PC-9 (cell line): ENCODE results near the gene RTN4RL1. TPM values are rescaled to one million over a fixed set of nuclear protein-coding genes. Genes with fewer than 3 reads are reported as not detected.

Experiments used
- BruUV-seq: library from RNA; stranded (reverse); fragments of 400-500 nt; replicated peaks from 2 replicates; lab custom pipeline; 2021; lab: Mats Ljungman, UMichigan
- CTCF ChIA-PET: fragments of 300-600 bp; sonication (Branson Sonifier 250); formaldehyde crosslinking; loops from one replicate; lab custom pipeline; 2022; ENCODE audit warnings: antibody characterized with exemption; lab: Charles Lee
- POLR2A ChIA-PET: fragments of 300-600 bp; sonication (Branson Sonifier 250); formaldehyde crosslinking; loops from one replicate; lab custom pipeline; 2022; ENCODE audit warnings: antibody characterized with exemption; ENCODE audit not compliant: unreplicated experiment; lab: Charles Lee
- DNase-seq, 2 experiments: peaks; one replicate each; pipeline versions ENCODE4 v3.0.0 to v3.0.0-alpha.2; 2015 to 2022; ENCODE audit warnings: mixed read lengths in 1 of 2
- H2AFZ ChIP-seq: fragments of 200-600 bp; sonication (generic); 2 replicates; pipeline ENCODE4 v1.8.1; 2017; ENCODE audit warnings: antibody characterized with exemption
- H3F3A ChIP-seq: fragments of 200-600 bp; sonication (generic); 2 replicates; pipeline ENCODE4 v1.8.1; 2017; ENCODE audit warnings: antibody characterized with exemption, mild to moderate bottlenecking, low read depth; ENCODE audit not compliant: insufficient read depth
- H3K27ac ChIP-seq: fragments of 200-600 bp; sonication (generic); 2 replicates; pipeline ENCODE4 v1.6.1; 2016; ENCODE audit warnings: mixed run types
- H3K27me3 ChIP-seq: fragments of 200-600 bp; sonication (generic); 2 replicates; pipeline ENCODE4 v1.6.1; 2016; ENCODE audit warnings: low read depth, mixed run types; ENCODE audit not compliant: insufficient read depth
- H3K36me3 ChIP-seq: fragments of 200-600 bp; sonication (generic); 2 replicates; pipeline ENCODE4 v1.6.1; 2016; ENCODE audit warnings: low read depth, mixed run types
- H3K4me1 ChIP-seq: fragments of 200-600 bp; sonication (generic); replicated peaks from 2 replicates; pipeline ENCODE4 v1.6.1; 2016; ENCODE audit warnings: mixed run types; ENCODE audit not compliant: insufficient read depth
- H3K4me2 ChIP-seq: fragments of 200-600 bp; sonication (generic); 2 replicates; pipeline ENCODE4 v1.6.1; 2017; ENCODE audit warnings: mixed run types
- H3K4me3 ChIP-seq: fragments of 200-600 bp; sonication (generic); 2 replicates; pipeline ENCODE4 v1.6.1; 2016; ENCODE audit warnings: mixed run types
- H3K79me2 ChIP-seq: fragments of 200-600 bp; sonication (generic); 2 replicates; pipeline ENCODE4 v1.6.1; 2017; ENCODE audit warnings: low read depth, mixed run types
- H3K9me2 ChIP-seq: fragments of 200-600 bp; sonication (generic); 2 replicates; pipeline ENCODE4 v1.8.1; 2017; ENCODE audit warnings: mild to moderate bottlenecking; ENCODE audit not compliant: insufficient read depth
- H3K9me3 ChIP-seq: fragments of 200-600 bp; sonication (generic); 2 replicates; pipeline ENCODE4 v1.8.1; 2016; ENCODE audit warnings: low read depth; ENCODE audit not compliant: insufficient read depth
- H4K20me1 ChIP-seq: fragments of 200-600 bp; sonication (generic); 2 replicates; pipeline ENCODE4 v1.8.1; 2017; ENCODE audit not compliant: insufficient read depth
- CTCF ChIP-seq: fragments of 200-600 bp; sonication (generic); conservative IDR thresholded peaks from 2 replicates; pipeline ENCODE4 v1.6.1; 2017; ENCODE audit warnings: mixed run types, antibody characterized with exemption, mild to moderate bottlenecking, moderate library complexity
- EZH2 ChIP-seq: fragments of 200-600 bp; sonication (generic); IDR thresholded peaks from 2 replicates; pipeline ENCODE4 v1.8.0; 2017; ENCODE audit warnings: antibody characterized with exemption, low read depth
- intact Hi-C: fragments of 100-400 bp; cut with micrococcal nuclease; formaldehyde crosslinking; loops from one replicate; pipeline ENCODE4 v1.10.0; 2022; ENCODE audit not compliant: unreplicated experiment
- total RNA-seq: library from RNA; stranded (reverse); gene quantifications from 2 replicates; pipeline ENCODE4 v1.2.3, GENCODE V29; 2021

The RTN4RL1 gene
- total RNA-seq, 1 experiment from 2014 or later: 0.13 TPM

- Histone ChIP-seq H4K20me1 (no peaks in the 10 kb centered on the region), H3K27me3 (no peaks in the 10 kb centered on the region; the same call in 1 of the 2 replicates), H3K79me2 (no peaks in the 10 kb centered on the region), H3K9me2 (no peaks in the 10 kb centered on the region), H3K4me1 (no peaks in the 10 kb centered on the region), H3K27ac (no peak overlapping the region), H3K4me3 (no peak overlapping the region), H3K9me3 (no peaks in the 10 kb centered on the region), H3K36me3 (no peaks in the 10 kb centered on the region), H3F3A (no peaks in the 10 kb centered on the region), H3K4me2 (no peak overlapping the region), H2AFZ (no peak overlapping the region)
- intact Hi-C loops: no loop called here
- no peak for TF ChIP-seq EZH2
- TF ChIP-seq CTCF: no peak
- no TSS peak for BruUV-seq
- DNase-seq: no peak
- CTCF ChIA-PET: no interaction called here
- POLR2A ChIA-PET: interaction anchor here (0.6 kb wide), 1 partner anchor 44 kb away, joined by 3 read pairs; no protein-coding TSS in a partner anchor
Measured at GRCh38 chr17:1918346-1919162, 106.6 kb downstream of the RTN4RL1 start.

DNA sequence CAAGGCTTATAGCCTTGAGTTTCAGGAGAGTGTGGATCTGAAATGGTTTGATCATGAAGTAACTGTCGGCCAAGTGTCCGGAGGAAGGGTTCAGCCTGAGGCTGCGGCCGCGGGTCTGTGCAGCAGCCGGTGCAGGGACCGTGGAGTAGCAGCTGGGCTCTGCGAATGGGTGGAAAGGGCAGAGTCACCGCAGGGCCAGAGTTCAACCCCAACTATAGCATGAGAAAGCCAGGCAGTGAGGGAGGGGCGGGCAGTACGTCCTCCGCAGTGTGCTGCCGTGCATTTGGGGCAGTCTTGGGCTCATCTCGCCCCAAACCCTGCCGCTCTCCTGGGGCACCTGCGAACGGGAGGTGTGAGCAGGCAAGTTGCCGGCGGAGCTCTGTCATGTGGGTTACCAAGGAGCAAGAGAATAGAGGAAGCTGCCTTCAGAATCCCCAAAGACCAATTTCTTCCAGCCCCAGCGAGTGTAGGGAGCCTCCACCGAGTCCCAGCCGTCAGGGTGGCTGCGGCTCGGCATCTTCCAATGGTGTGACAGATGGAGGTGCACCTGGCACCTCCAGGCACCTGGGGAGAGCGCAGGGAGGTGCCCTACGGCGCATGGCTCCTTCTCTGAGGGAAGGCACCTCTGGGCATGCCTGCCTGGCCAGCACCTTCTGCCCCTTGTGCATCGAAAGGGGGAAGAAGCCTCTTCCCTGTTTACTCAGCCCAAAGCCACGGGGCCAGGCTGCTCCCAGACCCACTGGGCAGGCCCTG is 108.0 kb downstream of the RTN4RL1 start:
- Histone ChIP-seq H3K27ac (no peak overlapping the region), H3K4me1 (no peaks in the 10 kb centered on the region), H3K27me3 (no peaks in the 10 kb centered on the region; the same call in 1 of the 2 replicates), H3K9me3 (no peaks in the 10 kb centered on the region), H3K4me3 (no peak overlapping the region), H2AFZ (no peak overlapping the region), H3K79me2 (no peaks in the 10 kb centered on the region), H3K4me2 (no peak overlapping the region), H4K20me1 (no peaks in the 10 kb centered on the region), H3F3A (no peaks in the 10 kb centered on the region), H3K9me2 (no peaks in the 10 kb centered on the region), H3K36me3 (no peaks in the 10 kb centered on the region)
- no peak for TF ChIP-seq CTCF
- ChIA-PET CTCF (interaction anchor here (1.1 kb wide), 1 partner anchor 109 kb away, joined by 9 read pairs; no protein-coding TSS in a partner anchor), POLR2A (no interaction called here)
- no peak for DNase-seq
- intact Hi-C loops: no loop called here
- BruUV-seq: no TSS peak

DNA sequence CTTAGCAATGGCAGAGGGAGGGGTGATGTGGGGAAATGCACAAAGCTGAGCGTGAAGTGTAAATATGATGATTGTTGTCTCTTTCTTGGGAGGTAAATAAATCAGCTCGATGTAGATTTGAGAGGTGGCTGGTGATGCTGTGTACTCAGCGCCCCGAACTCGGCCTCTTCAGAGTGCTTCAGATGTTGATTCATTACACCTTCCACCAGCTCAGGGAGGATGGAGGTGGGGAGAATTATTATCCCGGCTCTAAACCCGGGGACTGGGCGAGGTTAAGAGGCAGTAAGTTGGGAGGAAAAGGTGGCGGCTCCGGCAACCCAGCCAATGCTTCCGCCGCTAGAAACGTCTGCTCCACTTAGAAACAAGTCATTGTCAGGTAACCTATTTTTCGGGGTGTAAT is 108.8 kb downstream of the RTN4RL1 start:
- Histone ChIP-seq H4K20me1 (no peaks in the 10 kb centered on the region), H3K4me3 (no peak overlapping the region), H3K4me1 (no peaks in the 10 kb centered on the region), H2AFZ (no peak overlapping the region), H3K27me3 (no peaks in the 10 kb centered on the region; the same call in 1 of the 2 replicates), H3K36me3 (no peaks in the 10 kb centered on the region), H3K9me3 (no peaks in the 10 kb centered on the region), H3F3A (no peaks in the 10 kb centered on the region), H3K9me2 (no peaks in the 10 kb centered on the region), H3K79me2 (no peaks in the 10 kb centered on the region), H3K4me2 (no peak overlapping the region), H3K27ac (no peak overlapping the region)
- DNase-seq: no peak
- TF ChIP-seq EZH2: no peak
- no peak for TF ChIP-seq CTCF
- ChIA-PET POLR2A (interaction anchor here (0.6 kb wide), 1 partner anchor 308 kb away, joined by 5 read pairs; no protein-coding TSS in a partner anchor), CTCF (interaction anchor here (1.1 kb wide), 1 partner anchor 110 kb away, joined by 9 read pairs; no protein-coding TSS in a partner anchor)
- intact Hi-C loops: no loop called here
- BruUV-seq: no TSS peak
